ENCODE data around the gene NME3.

NME3 gene

GRCh38 chr16:1721372-1721771 lies 50.0 kb downstream of the NME3 start:
- TF ChIP-seq CTCF (IDR thresholded peaks at IDR 0.05; ENCODE audit: low read depth, low read length, missing control alignments), result no peak
- H3K27ac ChIP-seq, result peak overlapping the region; percentile 55
- peaks cover 10% of the 10 kb centered on the region for H3K36me3 ChIP-seq (replicated peaks)
- H3K27me3 ChIP-seq (replicated peaks), result no peaks in the 10 kb centered on the region
- no peak for DNase-seq
- H3K4me3 ChIP-seq (ENCODE audit: low read depth, low read length), result no peak overlapping the region
- in situ Hi-C loops (cut with HindIII; ENCODE audit: low pct_ligation_motif_present, low sequenced_read_pairs), result no loop called here
